Vagina (tissue), 2 donors: ENCODE measurements around the gene ENO3. TPM values are rescaled to one million over a fixed set of nuclear protein-coding genes. Genes with fewer than 3 reads are reported as not detected.
A peak's percentile ranks its signal among the peaks of the same experiment; 100 is the strongest.

ENCODE experiments used
- DNase-seq, 2 donors: peaks; one replicate each; pipeline ENCODE4 v3.0.0-alpha.2; 2017; ENCODE audit errors: extremely low spot score in 2 of 2
- H3K27ac ChIP-seq: fragments of 200-600 bp; sonication (generic); one replicate; pipeline ENCODE4 v1.5.1; 2019
- H3K27me3 ChIP-seq: fragments of 200-600 bp; sonication (generic); one replicate; pipeline ENCODE4 v1.5.1; 2019
- H3K36me3 ChIP-seq, 2 donors: fragments of 200-600 bp; sonication (generic); one replicate each; pipeline ENCODE4 v1.5.1; 2017 to 2019
- H3K4me1 ChIP-seq: fragments of 200-600 bp; sonication (generic); one replicate; pipeline ENCODE4 v1.5.1; 2019
- H3K4me3 ChIP-seq, 2 donors: fragments of 200-600 bp; sonication (generic); 1 replicate in 1 of 2; 2 replicates in 1 of 2; pipeline ENCODE4 v1.5.1; 2016 to 2019
- H3K9me3 ChIP-seq: fragments of 200-600 bp; sonication (generic); one replicate; pipeline ENCODE4 v1.5.1; 2019
- POLR2A ChIP-seq, 2 donors: fragments of 450-650 bp; IDR thresholded peaks; one replicate each; pipeline ENCODE4 v1.6.1; 2017; ENCODE audit warnings: antibody characterized with exemption in 2 of 2, mild to moderate bottlenecking in 2 of 2, moderate library complexity in 2 of 2
- POLR2AphosphoS5 ChIP-seq, 2 donors: sonication (generic); formaldehyde crosslinking; IDR thresholded peaks; one replicate each; pipeline ENCODE4 v1.9.0; 2017; ENCODE audit warnings: antibody characterized with exemption in 2 of 2, mild to moderate bottlenecking in 2 of 2, low read depth in 1 of 2; ENCODE audit not compliant: insufficient read depth in 1 of 2
- intact Hi-C: fragments of 100-400 bp; cut with DNase I; formaldehyde crosslinking; loops from one replicate; pipeline ENCODE4 v1.15.1; 2023
- total RNA-seq: library from RNA; depleted of rRNA; stranded (reverse); fragments of >200 nt; gene quantifications from one replicate; pipeline ENCODE4 v1.2.3, GENCODE V29; 2016
- TF ChIP-seq, protein P1 (sequence below), 3 experiments: fragments of 450-650 bp in 2 of 3; fragments of 200-600 bp in 1 of 3; sonication (generic) in 1 of 3; IDR thresholded peaks; one replicate each; pipeline ENCODE4 v1.5.1; 2017 to 2019; ENCODE audit warnings: antibody characterized with exemption in 3 of 3, mild to moderate bottlenecking in 2 of 3, moderate library complexity in 2 of 3

Gene ENO3
- total RNA-seq, 1 donor from 2014 or later, result 5.6 TPM

DNA sequence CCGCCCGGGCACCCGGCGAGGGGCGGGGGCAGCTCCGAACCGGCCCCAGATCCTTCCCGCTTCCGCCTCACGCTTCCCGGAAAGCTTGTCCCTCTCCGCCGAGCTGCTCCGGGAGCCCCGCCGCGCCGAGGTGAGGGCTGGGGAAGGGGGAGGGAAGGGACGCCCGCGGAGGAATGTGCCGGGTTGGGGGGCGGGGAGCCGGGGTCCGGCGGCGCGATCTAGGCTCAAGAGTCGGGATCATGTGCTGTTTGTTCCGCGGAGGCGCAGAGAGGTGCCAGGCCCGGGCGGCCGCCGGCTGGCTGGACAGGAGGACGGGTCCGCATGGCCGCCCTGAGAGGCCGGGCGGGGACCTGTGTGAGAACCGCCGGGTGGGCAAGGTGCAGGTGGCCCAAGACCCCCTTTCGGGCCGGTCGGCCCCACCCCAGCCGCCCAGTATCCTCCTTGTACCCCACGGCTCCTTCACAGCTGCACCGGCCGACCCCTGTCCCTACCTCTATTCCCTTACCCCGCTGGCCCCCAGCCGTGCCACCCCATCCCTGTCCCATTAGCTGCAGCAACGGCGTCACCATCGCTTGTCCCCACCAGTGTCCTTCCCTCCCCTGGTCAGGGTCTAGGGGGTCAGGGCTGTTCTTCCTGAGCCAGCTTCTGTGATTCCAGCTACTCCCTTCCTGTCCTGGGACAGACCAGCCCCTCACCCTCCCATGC lies 47.3 kb downstream of the ENO3 start:
- Histone ChIP-seq H3K4me3 (peak overlapping the region; percentile 85 to 95), H3K27me3 (no peaks in the 10 kb centered on the region), H3K4me1 (peaks cover 33% of the 10 kb centered on the region), H3K9me3 (no peaks in the 10 kb centered on the region), H3K27ac (peak overlapping the region; percentile 89), H3K36me3 (peaks cover 0 to 21% of the 10 kb centered on the region in 2 donors)
- DNase-seq, result no peak
- no peak for TF ChIP-seq POLR2AphosphoS5 (IDR thresholded peaks at IDR 0.05; ENCODE audit: insufficient read depth in 1 of 2, low read depth in 1 of 2)
- no peak for TF ChIP-seq POLR2A (IDR thresholded peaks at IDR 0.05)
- intact Hi-C loops, result loop anchor here (5.0 kb wide), 1 partner anchor 51 kb away; the partner anchor contains the start of gene PFN1

DNA sequence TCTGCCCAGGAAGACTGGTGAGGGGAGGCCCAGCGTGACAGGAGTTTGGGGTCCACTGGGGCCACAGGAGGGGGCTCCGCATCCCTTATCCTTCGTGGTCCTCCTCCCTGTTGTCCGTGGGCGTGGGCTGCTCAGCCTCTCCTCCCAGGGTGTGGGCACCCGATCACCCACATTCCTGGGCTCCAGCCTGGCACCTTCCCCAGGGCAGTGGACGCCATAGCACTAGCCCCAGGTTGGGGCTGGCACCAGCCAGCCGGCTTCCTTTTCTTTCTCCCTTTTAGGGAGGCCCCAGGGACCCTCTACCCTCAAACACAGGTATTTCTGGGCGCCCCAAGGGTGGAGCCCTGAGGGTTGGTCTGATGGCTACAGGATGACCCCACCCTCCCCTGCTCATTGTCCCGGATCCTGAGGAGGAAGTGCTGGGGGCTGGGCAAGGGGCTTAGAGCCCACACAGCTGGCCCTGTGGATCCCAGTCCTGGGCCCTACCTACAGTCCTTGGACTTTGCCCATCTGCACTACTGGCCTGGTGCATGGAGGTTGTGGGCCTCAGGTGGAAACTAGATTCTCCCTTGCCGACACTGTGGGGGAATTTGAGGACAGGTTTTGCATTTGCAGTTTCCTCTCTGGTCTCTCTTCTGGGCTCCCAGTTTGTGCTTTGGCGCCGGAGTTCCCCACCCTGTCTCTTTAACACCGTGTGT lies 48.0 kb downstream of the ENO3 start:
- no peaks in the 10 kb centered on the region for H3K9me3 ChIP-seq
- H3K4me1 ChIP-seq, result peaks cover 33% of the 10 kb centered on the region
- peak overlapping the region; percentile 89 for H3K27ac ChIP-seq
- no peak for DNase-seq
- intact Hi-C loops, result loop anchor here (5.0 kb wide), 1 partner anchor 52 kb away; the partner anchor contains the start of gene PFN1
- TF ChIP-seq, protein P1, sequence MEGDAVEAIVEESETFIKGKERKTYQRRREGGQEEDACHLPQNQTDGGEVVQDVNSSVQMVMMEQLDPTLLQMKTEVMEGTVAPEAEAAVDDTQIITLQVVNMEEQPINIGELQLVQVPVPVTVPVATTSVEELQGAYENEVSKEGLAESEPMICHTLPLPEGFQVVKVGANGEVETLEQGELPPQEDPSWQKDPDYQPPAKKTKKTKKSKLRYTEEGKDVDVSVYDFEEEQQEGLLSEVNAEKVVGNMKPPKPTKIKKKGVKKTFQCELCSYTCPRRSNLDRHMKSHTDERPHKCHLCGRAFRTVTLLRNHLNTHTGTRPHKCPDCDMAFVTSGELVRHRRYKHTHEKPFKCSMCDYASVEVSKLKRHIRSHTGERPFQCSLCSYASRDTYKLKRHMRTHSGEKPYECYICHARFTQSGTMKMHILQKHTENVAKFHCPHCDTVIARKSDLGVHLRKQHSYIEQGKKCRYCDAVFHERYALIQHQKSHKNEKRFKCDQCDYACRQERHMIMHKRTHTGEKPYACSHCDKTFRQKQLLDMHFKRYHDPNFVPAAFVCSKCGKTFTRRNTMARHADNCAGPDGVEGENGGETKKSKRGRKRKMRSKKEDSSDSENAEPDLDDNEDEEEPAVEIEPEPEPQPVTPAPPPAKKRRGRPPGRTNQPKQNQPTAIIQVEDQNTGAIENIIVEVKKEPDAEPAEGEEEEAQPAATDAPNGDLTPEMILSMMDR (IDR thresholded peaks at IDR 0.05), result no peak
- H3K27me3 ChIP-seq, result no peaks in the 10 kb centered on the region
- H3K36me3 ChIP-seq, result peaks cover 0 to 28% of the 10 kb centered on the region in 2 donors
- H3K4me3 ChIP-seq, result peak overlapping the region; percentile 85 to 95

DNA sequence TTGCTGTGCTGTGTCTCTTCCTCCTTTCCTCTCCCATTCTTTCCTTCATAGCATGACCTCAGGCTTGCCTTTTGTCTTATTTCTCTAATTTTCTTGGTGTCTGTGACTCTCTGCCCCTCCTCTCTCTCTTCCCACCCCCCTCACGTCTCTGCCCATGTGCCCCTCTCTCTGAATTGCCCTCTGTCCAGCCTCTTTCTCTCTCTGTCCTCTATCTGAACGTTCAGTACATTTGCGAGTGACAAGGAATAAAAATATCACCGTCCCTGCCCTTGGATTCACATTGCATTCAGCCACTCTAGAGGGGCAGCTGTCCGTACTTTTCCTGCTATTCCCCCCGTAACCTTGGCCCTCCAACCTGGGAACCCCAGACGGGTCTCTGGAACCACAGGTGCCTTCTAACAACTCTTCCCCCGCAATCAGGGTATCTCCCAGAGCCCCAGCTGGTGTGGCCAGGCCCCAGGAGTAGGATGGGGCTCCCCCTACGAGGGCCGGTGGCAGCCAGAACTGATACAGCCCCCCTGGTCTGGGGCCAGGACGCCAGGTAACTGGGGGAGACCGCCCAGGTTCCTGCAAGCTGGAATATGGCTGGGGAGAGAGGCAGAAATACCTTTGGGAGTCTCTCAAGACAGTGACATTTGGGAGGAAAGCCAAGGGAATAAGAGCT lies 48.6 kb downstream of the ENO3 start:
- Histone ChIP-seq H3K4me1 (peaks cover 33% of the 10 kb centered on the region), H3K4me3 (peak overlapping the region; percentile 85 to 95), H3K36me3 (peaks cover 0 to 34% of the 10 kb centered on the region in 2 donors), H3K9me3 (no peaks in the 10 kb centered on the region), H3K27ac (peak overlapping the region; percentile 89), H3K27me3 (no peaks in the 10 kb centered on the region)
- no peak for DNase-seq
- TF ChIP-seq, protein P1 (IDR thresholded peaks at IDR 0.05), result no peak
- TF ChIP-seq POLR2AphosphoS5 (IDR thresholded peaks at IDR 0.05; ENCODE audit: insufficient read depth in 1 of 2, low read depth in 1 of 2) (no peak), POLR2A (IDR thresholded peaks at IDR 0.05) (no peak)
- intact Hi-C loops, result loop anchor here (5.0 kb wide), 1 partner anchor 52 kb away; the partner anchor contains the start of gene PFN1

DNA sequence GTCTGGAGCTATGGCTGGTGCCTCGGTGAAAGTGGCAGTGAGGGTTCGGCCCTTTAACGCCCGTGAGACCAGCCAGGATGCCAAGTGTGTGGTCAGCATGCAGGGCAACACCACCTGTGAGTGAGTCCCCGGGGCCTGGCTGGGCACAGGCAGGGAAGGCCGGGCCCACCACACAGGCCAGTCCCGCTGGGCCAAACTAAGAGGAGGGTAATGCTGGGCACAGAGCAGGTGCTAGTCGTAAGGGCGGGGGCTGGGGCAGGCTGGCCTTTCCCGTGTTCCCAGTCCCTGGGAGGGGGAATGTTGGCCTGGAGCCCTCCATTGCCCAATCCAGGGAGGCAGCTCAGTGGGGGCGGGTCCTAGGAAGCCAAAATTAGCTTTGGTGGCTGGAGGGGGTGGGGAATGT lies 49.3 kb downstream of the ENO3 start:
- Histone ChIP-seq H3K36me3 (peaks cover 0 to 41% of the 10 kb centered on the region in 2 donors), H3K27ac (peak overlapping the region; percentile 89), H3K9me3 (no peaks in the 10 kb centered on the region), H3K4me3 (peak overlapping the region; percentile 85 to 95), H3K4me1 (peaks cover 33% of the 10 kb centered on the region), H3K27me3 (no peaks in the 10 kb centered on the region)
- intact Hi-C loops, result no loop called here
- DNase-seq, result no peak
- TF ChIP-seq POLR2A (IDR thresholded peaks at IDR 0.05) (no peak), POLR2AphosphoS5 (IDR thresholded peaks at IDR 0.05; ENCODE audit: insufficient read depth in 1 of 2, low read depth in 1 of 2) (peak in 1 of 2 donors; percentile 34)

DNA sequence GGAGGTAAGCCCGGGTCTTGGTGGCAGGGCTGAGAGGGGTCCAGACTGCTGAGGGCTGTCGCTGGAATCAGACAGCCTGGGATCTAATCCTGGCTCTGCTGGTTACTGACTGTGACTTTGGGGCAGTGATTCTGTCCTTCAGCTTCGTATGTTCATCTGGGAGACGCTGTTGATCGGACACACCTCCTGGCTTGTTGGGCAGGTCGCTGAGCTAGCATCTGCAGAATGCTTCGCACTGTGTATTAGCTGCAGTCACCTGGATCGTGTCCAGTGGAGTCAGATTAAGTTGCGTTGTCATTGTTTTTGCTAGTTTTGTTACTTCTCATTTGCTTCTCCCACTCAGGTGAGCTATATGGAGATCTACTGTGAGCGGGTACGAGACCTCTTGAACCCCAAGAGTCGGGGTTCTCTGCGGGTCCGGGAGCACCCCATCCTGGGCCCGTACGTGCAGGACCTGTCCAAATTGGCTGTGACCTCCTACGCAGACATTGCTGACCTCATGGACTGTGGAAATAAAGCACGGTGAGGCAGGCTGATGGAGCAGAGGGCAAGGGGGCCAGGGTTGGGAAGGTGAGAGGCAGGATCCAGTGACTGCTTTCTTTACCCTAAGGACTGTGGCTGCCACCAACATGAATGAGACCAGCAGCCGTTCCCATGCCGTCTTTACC lies 51.3 kb downstream of the ENO3 start:
- no peak overlapping the region for H3K27ac ChIP-seq
- H3K36me3 ChIP-seq, result peaks cover 0 to 61% of the 10 kb centered on the region in 2 donors
- no peaks in the 10 kb centered on the region for H3K9me3 ChIP-seq
- peaks cover 26% of the 10 kb centered on the region for H3K4me1 ChIP-seq
- intact Hi-C loops, result no loop called here
- TF ChIP-seq POLR2AphosphoS5 (IDR thresholded peaks at IDR 0.05; ENCODE audit: insufficient read depth in 1 of 2, low read depth in 1 of 2) (no peak), POLR2A (IDR thresholded peaks at IDR 0.05) (no peak)
- TF ChIP-seq, protein P1 (IDR thresholded peaks at IDR 0.05), result no peak
- DNase-seq, result no peak
- H3K4me3 ChIP-seq, result no peak overlapping the region
- H3K27me3 ChIP-seq, result no peaks in the 10 kb centered on the region
